GM12891 (cell line): ENCODE data around the gene CACNG5.

ENCODE experiments used
- POLR2A ChIP-seq: IDR thresholded peaks from 2 replicates; pipeline ENCODE4 v1.6.1; 2011; ENCODE audit warnings: low read depth, low read length, control low read depth
- POLR2AphosphoS5 ChIP-seq: IDR thresholded peaks from 2 replicates; pipeline ENCODE4 v1.6.1; 2011; ENCODE audit warnings: low read depth, low read length, control low read depth

DNA sequence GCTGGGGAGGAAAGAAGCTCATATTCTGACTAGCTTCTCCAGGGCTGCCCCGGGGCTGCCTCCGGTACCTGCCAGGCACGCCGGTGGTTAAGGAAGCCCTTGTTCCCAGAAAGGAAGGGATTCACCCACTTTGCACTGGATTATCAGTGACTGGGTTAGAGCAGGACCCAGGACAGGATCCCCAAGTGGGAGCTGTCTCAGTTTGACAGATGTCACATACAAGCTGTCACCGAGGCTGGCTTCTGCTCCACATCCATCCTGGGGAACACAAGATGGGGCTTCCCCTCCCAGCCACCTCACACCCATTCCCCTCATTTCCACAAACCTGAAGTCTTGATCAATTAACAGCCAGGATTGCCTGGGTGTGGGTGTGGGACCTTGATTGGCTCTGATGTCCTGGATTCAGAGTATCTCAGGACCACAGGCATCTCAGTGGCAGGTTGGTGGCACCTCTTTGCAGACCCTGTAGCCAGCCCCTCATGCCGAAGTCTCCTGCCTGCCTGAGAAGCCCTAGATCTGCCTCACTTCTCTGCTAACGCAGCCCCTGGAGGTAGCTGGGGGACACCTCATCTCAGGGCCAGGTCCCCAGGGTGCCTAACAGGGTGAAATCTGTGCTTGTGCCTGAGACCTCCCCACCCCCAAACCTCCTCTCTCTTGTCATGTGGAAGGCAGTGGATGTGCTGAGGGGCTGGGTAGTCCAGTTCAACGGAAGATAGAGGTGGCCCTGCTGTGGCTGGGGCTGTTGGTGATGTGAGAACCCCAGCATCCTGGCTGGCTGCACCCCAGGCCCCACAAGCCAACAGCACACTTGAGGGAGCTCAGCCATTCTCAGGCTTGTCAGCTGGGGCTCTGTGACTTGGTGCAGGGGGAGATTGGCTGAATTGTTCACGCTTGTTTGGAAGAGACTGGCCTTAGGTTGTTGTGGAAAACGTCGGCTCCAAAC lies 1.4 kb downstream of the CACNG5 start:
- no peak for TF ChIP-seq POLR2A
- TF ChIP-seq POLR2AphosphoS5, result no peak
